Ishikawa (cell line): Measurements from ENCODE around the gene NUDT2.

Experiments
- CEBPB ChIP-seq: IDR thresholded peaks from 2 replicates; pipeline ENCODE4 v1.6.1; 2012
- CREB1 ChIP-seq: IDR thresholded peaks from 2 replicates; pipeline ENCODE4 v1.6.1; 2012; ENCODE audit warnings: low read depth
- EGR1 ChIP-seq: IDR thresholded peaks from 2 replicates; pipeline ENCODE4 v1.6.1; 2012
- EP300 ChIP-seq: IDR thresholded peaks from 2 replicates; pipeline ENCODE4 v1.6.1; 2012; ENCODE audit warnings: borderline replicate concordance
- FOXM1 ChIP-seq: IDR thresholded peaks from 2 replicates; pipeline ENCODE4 v1.6.1; 2012; ENCODE audit warnings: low read depth, borderline replicate concordance
- MAX ChIP-seq: IDR thresholded peaks from 2 replicates; pipeline ENCODE4 v1.6.1; 2012
- NFIC ChIP-seq: IDR thresholded peaks from 2 replicates; pipeline ENCODE4 v1.6.1; 2012
- RAD21 ChIP-seq: IDR thresholded peaks from 2 replicates; pipeline ENCODE4 v1.6.1; 2012; ENCODE audit warnings: low read depth
- REST ChIP-seq: IDR thresholded peaks from 2 replicates; pipeline ENCODE4 v1.6.1; 2012; ENCODE audit warnings: low read depth, mild to moderate bottlenecking
- USF1 ChIP-seq: IDR thresholded peaks from 2 replicates; pipeline ENCODE4 v1.6.1; 2012
- YY1 ChIP-seq: IDR thresholded peaks from 2 replicates; pipeline ENCODE4 v1.6.1; 2012; ENCODE audit warnings: low read depth
- ZBTB7A ChIP-seq: IDR thresholded peaks from 2 replicates; pipeline ENCODE4 v1.6.1; 2012; ENCODE audit warnings: low read depth

GRCh38 chr9:34321451-34321850 is 7.9 kb upstream of the NUDT2 start:
- TF ChIP-seq REST (no peak), RAD21 (no peak), EP300 (no peak), MAX (no peak), NFIC (no peak), FOXM1 (no peak), ZBTB7A (no peak), YY1 (no peak), CEBPB (no peak), EGR1 (no peak), USF1 (no peak), CREB1 (no peak)
